Breast epithelium (tissue), 4 donors: ENCODE data around the gene ADCY6. TPM values are rescaled to one million over a fixed set of nuclear protein-coding genes. Genes with fewer than 3 reads are reported as not detected.

ENCODE experiments used
- DNase-seq, 2 donors: peaks; one replicate each; pipeline ENCODE4 v3.0.0-alpha.2; 2019; ENCODE audit warnings: low spot score in 2 of 2
- H3K27ac ChIP-seq, 2 donors: fragments of 200-600 bp; sonication (generic) in 1 of 2; one replicate each; pipeline ENCODE4 v1.5.1; 2016 to 2019; ENCODE audit warnings: mild to moderate bottlenecking in 1 of 2
- H3K27me3 ChIP-seq, 2 donors: fragments of 200-600 bp; sonication (generic) in 1 of 2; one replicate each; pipeline versions ENCODE4 v1.5.1 to v1.6.0; 2017 to 2019; ENCODE audit warnings: control low read depth in 1 of 2, mild to moderate bottlenecking in 1 of 2
- H3K36me3 ChIP-seq: fragments of 200-600 bp; one replicate; pipeline ENCODE4 v1.5.1; 2019
- H3K4me1 ChIP-seq, 2 donors: fragments of 200-600 bp; sonication (generic); one replicate each; pipeline ENCODE4 v1.5.1; 2016 to 2019; ENCODE audit warnings: control low read depth in 1 of 2
- H3K4me3 ChIP-seq, 3 donors: fragments of 200-600 bp; sonication (generic); 1 replicate in 2 of 3; 2 replicates in 1 of 3; pipeline ENCODE4 v1.5.1; 2016 to 2019; ENCODE audit warnings: mild to moderate bottlenecking in 3 of 3, moderate library complexity in 2 of 3
- H3K9me3 ChIP-seq, 2 donors: fragments of 200-600 bp; sonication (generic) in 1 of 2; one replicate each; pipeline ENCODE4 v1.5.1; 2016 to 2019; ENCODE audit warnings: control low read depth in 1 of 2
- POLR2A ChIP-seq: fragments of 450-650 bp; IDR thresholded peaks from one replicate; pipeline ENCODE4 v1.6.1; 2016; ENCODE audit warnings: antibody characterized with exemption, mild to moderate bottlenecking, moderate library complexity
- POLR2AphosphoS5 ChIP-seq, 3 donors: sonication (generic); formaldehyde crosslinking; IDR thresholded peaks; one replicate each; pipeline ENCODE4 v1.6.1; 2017; ENCODE audit warnings: antibody characterized with exemption in 3 of 3
- intact Hi-C: fragments of 100-400 bp; cut with DNase I; formaldehyde crosslinking; loops from one replicate; pipeline ENCODE4 v1.15.1; 2023; ENCODE audit warnings: low total_unique reads
- total RNA-seq, 3 donors: library from RNA; depleted of rRNA; stranded (reverse); fragments of >200 nt; gene quantifications; one replicate each; pipeline ENCODE4 v1.1.0, GENCODE V29; 2016
- TF ChIP-seq, protein P1 (sequence below), 3 donors: fragments of 450-650 bp; IDR thresholded peaks; one replicate each; pipeline ENCODE4 v1.5.1; 2016 to 2017; ENCODE audit warnings: antibody characterized with exemption in 3 of 3, mild to moderate bottlenecking in 3 of 3, moderate library complexity in 3 of 3

ADCY6 gene
- total RNA-seq, 3 donors from 2014 or later, result 42.0 to 61.4 (median 46.7) TPM

GRCh38 chr12:48828293-48828692, 39.4 kb upstream of the ADCY6 start:
- Histone ChIP-seq H3K27ac (no peak overlapping the region), H3K4me1 (no peaks in the 10 kb centered on the region), H3K27me3 (no peaks in the 10 kb centered on the region), H3K4me3 (no peak overlapping the region), H3K9me3 (no peaks in the 10 kb centered on the region), H3K36me3 (peaks cover 7% of the 10 kb centered on the region)
- intact Hi-C loops, result no loop called here
- no peak for DNase-seq
- TF ChIP-seq POLR2AphosphoS5 (IDR thresholded peaks at IDR 0.05) (no peak), POLR2A (no peak)
- TF ChIP-seq, protein P1, sequence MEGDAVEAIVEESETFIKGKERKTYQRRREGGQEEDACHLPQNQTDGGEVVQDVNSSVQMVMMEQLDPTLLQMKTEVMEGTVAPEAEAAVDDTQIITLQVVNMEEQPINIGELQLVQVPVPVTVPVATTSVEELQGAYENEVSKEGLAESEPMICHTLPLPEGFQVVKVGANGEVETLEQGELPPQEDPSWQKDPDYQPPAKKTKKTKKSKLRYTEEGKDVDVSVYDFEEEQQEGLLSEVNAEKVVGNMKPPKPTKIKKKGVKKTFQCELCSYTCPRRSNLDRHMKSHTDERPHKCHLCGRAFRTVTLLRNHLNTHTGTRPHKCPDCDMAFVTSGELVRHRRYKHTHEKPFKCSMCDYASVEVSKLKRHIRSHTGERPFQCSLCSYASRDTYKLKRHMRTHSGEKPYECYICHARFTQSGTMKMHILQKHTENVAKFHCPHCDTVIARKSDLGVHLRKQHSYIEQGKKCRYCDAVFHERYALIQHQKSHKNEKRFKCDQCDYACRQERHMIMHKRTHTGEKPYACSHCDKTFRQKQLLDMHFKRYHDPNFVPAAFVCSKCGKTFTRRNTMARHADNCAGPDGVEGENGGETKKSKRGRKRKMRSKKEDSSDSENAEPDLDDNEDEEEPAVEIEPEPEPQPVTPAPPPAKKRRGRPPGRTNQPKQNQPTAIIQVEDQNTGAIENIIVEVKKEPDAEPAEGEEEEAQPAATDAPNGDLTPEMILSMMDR (IDR thresholded peaks at IDR 0.05), result no peak

DNA sequence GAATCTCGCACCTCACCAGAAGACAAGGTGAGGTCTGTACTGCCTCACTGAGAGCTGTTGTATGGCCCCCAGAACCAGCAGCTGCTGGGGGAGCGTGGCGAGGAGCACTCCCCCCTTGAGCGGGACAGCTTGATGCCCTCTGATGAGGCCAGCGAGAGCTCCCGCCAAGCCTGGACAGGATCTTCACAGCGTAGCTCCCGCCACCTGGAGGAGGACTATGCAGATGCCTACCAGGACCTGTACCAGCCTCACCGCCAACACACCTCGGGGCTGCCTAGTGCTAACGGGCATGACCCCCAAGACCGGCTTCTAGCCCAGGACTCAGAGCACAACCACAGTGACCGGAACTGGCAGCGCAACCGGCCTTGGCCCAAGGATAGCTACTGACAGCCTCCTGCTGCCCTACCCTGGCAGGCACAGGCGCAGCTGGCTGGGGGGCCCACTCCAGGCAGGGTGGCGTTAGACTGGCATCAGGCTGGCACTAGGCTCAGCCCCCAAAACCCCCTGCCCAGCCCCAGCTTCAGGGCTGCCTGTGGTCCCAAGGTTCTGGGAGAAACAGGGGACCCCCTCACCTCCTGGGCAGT, 38.7 kb upstream of the ADCY6 start:
- no peak for DNase-seq
- Histone ChIP-seq H3K4me3 (no peak overlapping the region), H3K27me3 (no peaks in the 10 kb centered on the region), H3K4me1 (no peaks in the 10 kb centered on the region), H3K27ac (no peak overlapping the region), H3K9me3 (no peaks in the 10 kb centered on the region), H3K36me3 (peaks cover 4% of the 10 kb centered on the region)
- intact Hi-C loops, result no loop called here
- TF ChIP-seq POLR2A (no peak), POLR2AphosphoS5 (IDR thresholded peaks at IDR 0.05) (no peak)
- TF ChIP-seq, protein P1 (IDR thresholded peaks at IDR 0.05), result no peak

- H3K4me3 ChIP-seq, result no peak overlapping the region
- no peaks in the 10 kb centered on the region for H3K9me3 ChIP-seq
- TF ChIP-seq, protein P1 (IDR thresholded peaks at IDR 0.05), result no peak
- TF ChIP-seq POLR2A (no peak), POLR2AphosphoS5 (IDR thresholded peaks at IDR 0.05) (no peak)
- no peaks in the 10 kb centered on the region for H3K4me1 ChIP-seq
- intact Hi-C loops, result no loop called here
- DNase-seq, result no peak
- no peaks in the 10 kb centered on the region for H3K36me3 ChIP-seq
- peak overlapping the region in 1 of 2 donors; percentile 35 for H3K27ac ChIP-seq
- no peaks in the 10 kb centered on the region for H3K27me3 ChIP-seq
Measured at GRCh38 chr12:48827026-48827425, 38.1 kb upstream of the ADCY6 start.

DNA sequence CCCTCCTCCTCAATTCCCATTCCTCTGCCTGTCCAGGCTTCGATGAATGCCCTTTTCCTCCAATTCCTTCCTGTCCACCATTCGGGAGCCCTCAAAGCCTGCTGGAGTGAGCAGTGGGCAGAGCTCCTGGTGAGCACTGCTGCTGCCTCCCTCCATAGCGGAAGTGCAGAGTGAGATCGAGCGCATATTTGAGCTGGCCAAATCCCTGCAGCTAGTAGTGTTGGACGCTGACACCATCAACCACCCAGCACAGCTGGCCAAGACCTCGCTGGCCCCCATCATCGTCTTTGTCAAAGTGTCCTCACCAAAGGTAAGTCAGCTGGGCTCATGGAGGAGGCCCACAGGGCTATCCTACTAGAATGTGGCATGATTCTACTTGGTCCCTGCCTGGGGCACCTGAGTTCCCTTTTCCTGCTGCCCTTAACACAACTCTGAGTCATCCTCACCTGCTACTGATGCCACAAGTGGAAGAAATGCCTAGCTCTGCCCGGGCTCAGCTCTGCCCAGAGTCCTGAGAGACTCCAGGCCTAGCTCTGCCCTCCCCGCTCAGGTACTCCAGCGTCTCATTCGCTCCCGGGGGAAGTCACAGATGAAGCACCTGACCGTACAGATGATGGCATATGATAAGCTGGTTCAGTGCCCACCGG, 37.4 kb upstream of the ADCY6 start:
- no peak for TF ChIP-seq POLR2A
- TF ChIP-seq, protein P1 (IDR thresholded peaks at IDR 0.05), result no peak
- TF ChIP-seq POLR2AphosphoS5 (IDR thresholded peaks at IDR 0.05), result no peak
- intact Hi-C loops, result no loop called here
- H3K36me3 ChIP-seq, result no peaks in the 10 kb centered on the region

GRCh38 chr12:48824905-48825304, 36.0 kb upstream of the ADCY6 start:
- no peak for DNase-seq
- Histone ChIP-seq H3K27ac (no peak overlapping the region), H3K27me3 (no peaks in the 10 kb centered on the region), H3K4me3 (no peak overlapping the region), H3K36me3 (no peaks in the 10 kb centered on the region), H3K4me1 (no peaks in the 10 kb centered on the region), H3K9me3 (no peaks in the 10 kb centered on the region)
- intact Hi-C loops, result loop anchor here (5.0 kb wide), 1 partner anchor 462 kb away; no protein-coding TSS in a partner anchor
- no peak for TF ChIP-seq POLR2A
- TF ChIP-seq, protein P1 (IDR thresholded peaks at IDR 0.05), result no peak
- no peak for TF ChIP-seq POLR2AphosphoS5 (IDR thresholded peaks at IDR 0.05)

More for the DNA sequence above, 37.4 kb upstream of the ADCY6 start:
- Histone ChIP-seq H3K27me3 (no peaks in the 10 kb centered on the region), H3K9me3 (no peaks in the 10 kb centered on the region), H3K4me1 (no peaks in the 10 kb centered on the region), H3K4me3 (no peak overlapping the region), H3K27ac (peak overlapping the region in 1 of 2 donors; percentile 35)
- DNase-seq, result no peak
